GM18511 (cell line): ENCODE data around the gene KLK7.

Experiments
- ATAC-seq: cut with Tn5 transposase; IDR thresholded peaks from one replicate; pipeline ENCODE4 v1.9.1; 2021; ENCODE audit warnings: mild to moderate bottlenecking, moderate library complexity; ENCODE audit not compliant: unreplicated experiment

The KLK7 gene

GRCh38 chr19:50983625-50984292 lies at the start of gene KLK7:
TSS of gene KLK7 (minus strand) at chr19:50983917. CDS start at chr19:50982399, 1,518 bp downstream.
- no peak for ATAC-seq

GRCh38 chr19:51031880-51032225 lies 48.1 kb upstream of the KLK7 start:
- ATAC-seq: no peak

GRCh38 chr19:51031220-51031879 lies 47.6 kb upstream of the KLK7 start:
- no peak for ATAC-seq

GRCh38 chr19:51030631-51031030 lies 46.9 kb upstream of the KLK7 start:
- no peak for ATAC-seq

- no peak for ATAC-seq
These were observed 46.0 kb upstream of the KLK7 start for GRCh38 chr19:51029718-51030117.

- no peak for ATAC-seq
These were observed 44.2 kb upstream of the KLK7 start for GRCh38 chr19:51027873-51028272.

GRCh38 chr19:51027126-51027806 lies 43.5 kb upstream of the KLK7 start:
- no peak for ATAC-seq

GRCh38 chr19:51026554-51026831 lies 42.8 kb upstream of the KLK7 start, which contains the start of gene KLK11:
TSS of gene KLK11 (minus strand) at chr19:51026616. CDS start at chr19:51025631, 985 bp downstream.
- no peak for ATAC-seq

- ATAC-seq: no peak
These were observed 42.3 kb upstream of the KLK7 start for GRCh38 chr19:51025809-51026553.

- ATAC-seq: no peak
These were observed 41.7 kb upstream of the KLK7 start for GRCh38 chr19:51025401-51025800.

- ATAC-seq: no peak
These were observed 41.2 kb upstream of the KLK7 start for GRCh38 chr19:51024924-51025323.

GRCh38 chr19:51023946-51024345 lies 40.2 kb upstream of the KLK7 start:
- ATAC-seq: no peak

GRCh38 chr19:51022526-51022925 lies 38.8 kb upstream of the KLK7 start:
- ATAC-seq: no peak

GRCh38 chr19:51020988-51021651 lies 37.4 kb upstream of the KLK7 start:
- ATAC-seq: no peak

- no peak for ATAC-seq
These were observed 35.8 kb upstream of the KLK7 start, which contains the start of gene KLK10 for GRCh38 chr19:51019544-51019925. TSS of gene KLK10 (minus strand) at chr19:51019709. CDS start at chr19:51019130, 579 bp downstream.

GRCh38 chr19:51018745-51019543 lies 35.2 kb upstream of the KLK7 start:
- ATAC-seq: no peak

GRCh38 chr19:51016798-51017683 lies 33.3 kb upstream of the KLK7 start:
- ATAC-seq: no peak

GRCh38 chr19:51015691-51016267 lies 32.1 kb upstream of the KLK7 start:
- ATAC-seq: no peak

GRCh38 chr19:51014242-51014641 lies 30.5 kb upstream of the KLK7 start:
- no peak for ATAC-seq
